GM21515 (cell line): ENCODE results near the gene SDC3.
"Not testable (repeated sequence)": the region's sequence is repeated elsewhere in the genome, so short reads cannot be mapped to it uniquely, and the experiment has no call there.

ENCODE experiments used
- ATAC-seq: cut with Tn5 transposase; IDR thresholded peaks from one replicate; pipeline ENCODE4 v1.9.1; 2021; ENCODE audit not compliant: unreplicated experiment

Gene SDC3

DNA sequence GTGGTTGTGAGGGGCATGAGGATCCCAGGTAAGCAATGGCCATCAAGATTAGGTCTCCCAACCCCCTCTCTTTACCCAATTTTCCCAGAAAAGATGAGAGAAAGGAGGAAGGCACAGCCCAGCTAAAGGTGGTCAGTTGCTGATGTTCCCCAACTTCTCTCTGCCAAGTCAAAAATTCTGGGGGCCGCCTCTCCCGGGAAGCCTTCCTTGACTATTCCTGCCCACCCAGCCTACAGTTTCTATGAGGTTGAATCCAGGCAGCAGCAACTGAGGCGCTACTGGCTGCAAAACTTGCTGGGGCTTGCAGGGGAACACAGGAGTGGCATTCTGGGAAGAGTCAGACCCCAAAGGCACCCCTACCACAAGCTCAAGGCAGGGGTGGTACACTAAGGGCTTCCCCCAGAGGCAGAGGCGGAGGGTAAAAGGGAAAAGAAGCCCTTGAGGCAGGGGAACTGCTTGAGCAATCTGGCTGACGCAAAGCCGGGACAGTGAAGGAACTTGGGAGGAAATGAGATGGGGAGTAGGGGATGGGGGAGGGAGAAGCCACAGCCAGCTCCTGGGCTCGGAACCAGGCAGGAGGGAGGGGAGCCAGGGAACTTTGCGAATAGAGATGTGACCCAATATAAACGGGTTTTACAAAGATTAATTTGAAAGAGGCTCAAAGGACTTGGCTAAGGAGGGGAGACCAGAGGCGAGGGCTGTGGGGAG, 31.2 kb downstream of the SDC3 start:
- ATAC-seq = no peak

DNA sequence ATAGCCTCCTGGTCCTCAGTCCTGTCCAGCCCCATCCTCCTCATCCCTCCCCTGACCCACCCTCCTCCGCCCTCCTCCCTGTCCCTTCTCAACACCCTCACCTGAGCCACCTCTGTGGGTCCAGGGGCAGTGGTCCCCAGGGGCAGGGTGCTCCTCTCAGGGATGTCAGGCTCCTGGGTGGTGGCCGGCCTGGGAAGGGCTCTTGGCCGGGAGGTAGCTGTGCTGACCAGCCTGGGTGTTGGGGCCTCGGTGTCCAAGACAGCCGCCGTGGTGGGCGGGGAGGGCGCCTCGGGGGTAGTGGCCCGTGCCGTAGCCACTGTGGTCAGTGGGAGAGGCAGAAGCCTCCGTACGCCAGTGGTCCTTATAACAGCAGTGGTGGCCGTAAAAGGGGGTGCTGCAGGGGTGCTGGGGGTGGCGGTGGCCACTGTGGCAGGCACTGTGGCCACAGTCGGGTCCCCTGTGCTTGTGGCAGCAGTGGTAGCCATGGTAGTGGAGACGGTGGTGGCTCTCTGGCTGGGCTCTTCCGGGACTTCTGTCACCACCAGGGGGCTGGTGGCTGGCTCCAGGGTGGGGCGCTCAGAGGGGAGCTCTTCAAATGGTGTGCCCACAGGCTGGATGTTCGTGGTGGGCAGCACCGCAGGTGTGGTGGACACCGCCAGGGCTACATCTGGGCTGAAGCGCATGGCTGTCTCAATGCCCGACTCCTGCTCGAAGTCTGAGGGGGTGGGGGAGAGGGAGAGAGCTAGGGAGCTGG, 31.9 kb downstream of the SDC3 start:
- ATAC-seq = no peak

DNA sequence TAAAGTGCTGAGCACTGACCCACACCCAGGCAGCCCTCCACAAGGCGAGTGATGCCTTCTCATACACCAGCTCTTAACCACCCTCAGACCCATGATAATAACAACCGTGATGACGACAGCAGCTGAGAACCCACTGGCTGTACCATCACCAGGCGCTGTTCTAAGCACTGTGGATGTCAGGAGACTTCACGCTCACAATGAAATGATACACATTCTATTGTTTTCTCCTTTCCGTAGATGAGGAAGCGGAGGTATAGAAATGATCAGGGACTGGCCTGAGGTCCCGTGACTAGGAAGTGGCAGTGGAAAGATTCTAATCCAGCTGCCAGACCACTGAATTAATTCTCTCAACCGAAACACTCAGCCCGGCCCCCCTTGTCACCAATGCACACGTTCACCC, 32.6 kb downstream of the SDC3 start:
- ATAC-seq = no peak

DNA sequence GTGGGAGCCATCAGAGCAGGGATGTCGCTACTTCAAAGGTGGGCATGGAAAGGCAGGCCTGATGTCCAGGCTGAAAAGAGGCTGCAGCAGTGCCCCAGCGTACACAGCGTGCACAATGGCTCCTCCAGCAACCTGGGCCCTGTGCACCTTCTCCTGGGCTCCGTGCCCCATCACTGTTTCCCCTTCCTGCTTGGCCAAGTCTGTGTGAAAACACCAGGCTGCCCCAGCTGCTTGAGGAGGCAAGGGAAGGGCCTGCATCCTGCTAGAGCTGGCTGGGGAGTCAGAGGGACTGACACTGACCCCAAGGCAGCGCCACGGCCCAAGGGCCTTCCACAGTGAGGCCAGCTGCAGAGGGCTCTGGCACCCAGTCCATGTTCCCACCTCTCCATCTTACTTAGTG, 33.4 kb downstream of the SDC3 start:
- no peak for ATAC-seq

DNA sequence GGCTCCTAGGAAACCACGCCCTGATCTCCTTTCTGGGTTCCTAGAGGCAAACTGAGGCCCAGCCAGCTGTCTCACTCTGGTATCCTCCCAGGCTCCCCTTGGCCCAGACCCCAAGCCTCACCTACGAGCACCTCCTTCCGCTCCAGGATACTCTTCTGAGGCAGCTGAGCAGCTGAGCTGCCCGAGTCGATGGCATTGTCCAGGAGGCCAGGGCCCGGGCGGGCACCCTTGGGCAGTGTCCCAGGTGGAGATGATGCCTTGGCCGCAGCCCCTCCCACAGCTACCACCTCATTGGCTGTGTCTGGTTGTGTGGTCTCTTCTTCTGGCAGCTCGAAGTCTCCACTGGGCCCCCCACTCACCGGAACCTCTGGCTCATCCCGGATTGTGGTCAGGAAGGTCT, 34.4 kb downstream of the SDC3 start:
- ATAC-seq = no peak

DNA sequence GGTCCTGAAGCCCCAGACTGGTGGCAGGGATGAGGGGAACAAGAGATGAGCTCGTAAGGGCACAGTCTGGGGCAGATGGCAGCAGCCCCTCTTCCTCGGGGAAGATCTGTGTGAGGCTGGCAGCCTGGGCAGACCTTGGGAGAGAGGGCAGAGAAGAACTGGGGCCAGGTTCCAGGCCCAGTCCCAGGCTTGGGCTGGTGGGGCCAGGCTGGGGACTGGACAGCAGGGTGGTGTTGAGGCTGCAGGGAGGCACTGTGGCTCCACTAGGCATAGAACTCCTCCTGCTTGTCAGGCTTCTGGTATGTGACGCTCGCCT, 35.7 kb downstream of the SDC3 start:
- ATAC-seq = no peak

DNA sequence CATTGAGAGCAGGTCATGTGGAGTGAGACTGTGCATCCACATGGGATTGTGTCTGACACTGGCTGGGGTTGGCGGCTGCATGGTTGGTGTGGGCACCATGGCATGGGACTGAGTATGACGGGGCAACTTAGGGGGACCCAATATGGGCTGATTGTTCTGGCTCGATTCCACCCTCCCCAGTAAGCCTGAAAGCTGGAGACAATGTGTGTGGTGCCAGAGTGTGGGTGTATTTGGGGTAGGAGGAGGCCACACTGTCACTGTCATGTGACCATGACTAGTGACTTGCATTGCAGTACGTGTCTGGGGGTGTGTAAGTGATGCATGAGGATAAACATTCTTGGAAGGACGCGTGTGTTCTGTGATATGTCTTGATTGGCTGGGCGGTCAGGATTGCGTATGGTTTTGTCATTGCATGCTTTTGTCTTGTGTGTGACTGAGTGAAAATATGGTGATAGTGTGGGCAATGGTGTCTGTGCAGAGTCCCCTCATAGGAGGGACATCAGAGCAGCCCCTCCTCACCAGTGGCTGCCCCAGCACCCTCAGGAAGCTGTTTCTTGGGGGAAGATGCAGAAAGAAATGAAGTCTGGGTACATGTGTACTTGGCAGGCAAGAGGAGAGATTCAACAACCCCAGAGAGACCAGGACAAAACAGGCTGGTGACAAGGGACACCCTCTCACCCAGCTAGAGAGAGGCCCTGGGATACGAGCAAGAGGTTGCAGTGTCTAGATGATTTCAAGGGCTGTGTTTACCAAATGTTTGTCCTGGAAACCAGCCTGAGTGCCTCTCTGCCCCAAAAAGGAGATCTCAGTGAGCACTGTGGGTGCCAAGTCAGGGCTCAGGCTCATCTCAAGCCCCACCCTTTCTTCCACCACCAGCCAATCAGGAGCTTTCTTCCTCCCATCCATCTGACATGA, 36.3 kb downstream of the SDC3 start:
- ATAC-seq = no peak

DNA sequence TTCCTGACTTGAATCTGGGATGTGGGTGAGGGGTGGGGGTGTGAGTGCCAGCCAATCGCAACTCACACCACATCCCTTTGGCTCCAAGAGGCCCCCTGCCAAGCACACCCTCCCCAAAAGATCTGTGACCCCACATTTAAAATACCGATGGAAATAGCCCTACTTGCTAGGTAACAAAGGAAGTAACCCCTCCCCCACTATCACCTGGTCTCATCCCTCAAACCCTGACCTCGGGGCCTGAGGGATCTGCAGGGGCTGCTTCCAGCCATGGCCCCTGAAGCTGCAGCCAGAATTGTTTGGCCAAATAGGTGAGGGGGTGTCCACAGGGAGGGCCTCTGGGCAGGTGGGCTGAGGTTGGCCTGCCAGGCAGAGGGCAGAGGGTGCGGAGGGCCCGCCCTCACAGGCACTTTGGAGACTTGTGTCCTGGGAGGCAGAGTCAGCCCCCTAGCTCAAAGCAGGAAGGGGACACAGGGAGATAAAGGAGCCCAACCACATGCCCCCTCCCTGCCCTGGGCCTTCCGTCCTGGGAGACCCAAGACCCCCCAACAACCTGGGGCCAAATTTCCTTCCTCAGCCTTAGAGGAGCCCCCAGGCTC, 37.2 kb downstream of the SDC3 start:
- no peak for ATAC-seq

DNA sequence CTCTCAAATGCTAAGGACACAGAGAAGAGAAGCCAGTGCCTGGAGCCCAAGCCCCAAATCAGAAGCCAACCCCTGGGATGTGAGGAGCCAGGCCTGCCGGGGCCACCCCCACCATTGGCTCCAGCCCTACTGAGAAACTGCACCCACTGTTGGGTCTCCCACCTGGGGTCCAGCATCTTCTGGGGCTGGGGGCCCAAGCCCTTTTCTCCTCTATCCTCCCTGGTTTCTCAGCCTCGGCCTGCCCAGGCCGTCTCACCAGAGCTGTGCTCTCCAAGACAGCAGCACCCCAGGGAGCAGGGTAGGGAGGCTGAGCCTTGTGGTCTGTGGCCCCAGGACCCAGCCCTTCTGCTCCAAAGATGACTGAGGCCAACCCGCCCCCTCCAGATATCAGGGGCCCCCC, 37.9 kb downstream of the SDC3 start:
- ATAC-seq = no peak

DNA sequence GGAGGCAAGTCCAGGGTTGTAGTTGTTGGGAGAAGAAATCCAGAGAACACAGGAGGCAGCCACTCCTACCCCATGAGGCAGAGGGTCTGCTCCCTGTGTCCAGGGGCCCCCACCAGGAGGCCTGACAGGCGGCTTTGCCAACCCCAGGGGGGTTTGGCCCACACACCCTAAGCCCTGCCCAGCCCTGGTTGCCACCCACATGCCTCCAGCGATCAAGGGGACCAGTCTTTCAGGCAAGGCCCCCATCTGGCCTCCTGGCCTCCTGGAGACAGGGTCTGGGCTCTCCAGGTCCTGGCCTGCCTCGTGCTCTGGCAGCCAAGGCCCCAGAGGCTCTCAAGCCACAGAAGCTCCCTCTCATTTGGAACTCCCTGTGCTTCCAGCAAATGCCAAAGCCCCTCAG, 38.5 kb downstream of the SDC3 start:
- no peak for ATAC-seq

DNA sequence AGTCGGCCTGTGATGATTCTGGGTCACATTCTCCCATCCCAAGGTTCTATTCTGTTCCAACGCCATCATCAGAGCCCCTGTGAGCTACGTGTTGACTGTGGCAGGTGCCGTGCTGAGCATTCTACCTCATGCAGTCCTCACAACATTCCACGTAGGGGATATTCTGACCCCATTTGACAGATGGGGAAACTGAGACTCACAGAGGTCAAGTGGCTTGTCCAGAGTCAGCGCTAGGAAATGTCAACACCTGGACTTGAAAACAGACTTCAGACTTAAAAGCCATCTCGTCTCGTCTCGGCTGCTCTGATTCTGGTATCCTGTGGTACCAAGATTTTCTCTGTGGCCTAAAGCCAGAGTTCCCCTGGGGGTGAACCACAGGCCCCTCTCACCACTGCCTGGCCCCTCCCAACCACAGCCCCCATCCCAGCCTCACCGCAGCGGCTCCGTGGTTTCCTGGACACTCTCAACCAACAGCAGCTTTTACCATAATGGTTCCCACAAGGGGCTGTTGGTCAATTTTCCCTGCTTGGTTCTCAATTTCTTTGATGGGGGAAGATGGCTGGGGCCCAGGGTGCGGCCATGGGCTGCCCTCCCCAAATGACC, 39.6 kb downstream of the SDC3 start:
- ATAC-seq = no peak

DNA sequence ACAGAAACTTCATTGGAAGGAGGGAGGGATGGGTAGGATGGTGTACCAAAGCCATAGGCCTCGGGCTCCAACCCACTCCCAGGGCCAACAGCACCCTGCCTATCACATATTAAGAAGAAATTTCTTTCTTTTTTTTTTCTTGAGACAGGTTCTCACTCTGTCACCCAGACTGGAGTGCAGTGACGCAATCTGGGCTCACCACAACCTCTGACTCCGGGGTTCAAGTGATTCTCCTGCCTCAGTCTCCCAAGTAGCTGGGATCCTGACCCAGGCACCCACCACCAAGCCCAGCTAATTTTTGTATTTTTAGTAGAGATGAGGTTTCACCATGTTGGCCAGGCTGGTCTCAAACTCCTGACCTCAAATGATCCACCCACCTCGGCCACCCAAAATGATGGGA, 40.5 kb downstream of the SDC3 start:
- ATAC-seq = not testable (repeated sequence)

DNA sequence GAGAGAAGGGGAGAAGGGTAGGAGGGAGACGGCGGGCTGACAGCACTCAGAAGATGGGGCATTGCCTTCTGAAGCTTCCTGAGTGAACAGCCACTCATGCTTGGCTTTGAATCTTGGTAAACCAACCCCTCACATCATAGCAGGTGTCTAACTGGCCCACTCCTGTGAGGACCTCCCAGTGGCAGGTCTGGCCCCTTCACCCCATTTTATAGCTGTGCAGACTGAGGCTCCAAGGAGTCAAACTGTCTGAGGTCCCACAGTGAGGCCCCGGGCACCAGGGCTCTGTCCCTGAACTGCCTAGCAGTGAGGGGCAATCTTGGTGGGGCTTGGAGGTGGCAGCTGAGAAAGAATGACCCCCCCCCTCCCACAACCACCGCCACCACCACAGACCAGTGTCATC, 41.0 kb downstream of the SDC3 start:
- ATAC-seq = no peak

DNA sequence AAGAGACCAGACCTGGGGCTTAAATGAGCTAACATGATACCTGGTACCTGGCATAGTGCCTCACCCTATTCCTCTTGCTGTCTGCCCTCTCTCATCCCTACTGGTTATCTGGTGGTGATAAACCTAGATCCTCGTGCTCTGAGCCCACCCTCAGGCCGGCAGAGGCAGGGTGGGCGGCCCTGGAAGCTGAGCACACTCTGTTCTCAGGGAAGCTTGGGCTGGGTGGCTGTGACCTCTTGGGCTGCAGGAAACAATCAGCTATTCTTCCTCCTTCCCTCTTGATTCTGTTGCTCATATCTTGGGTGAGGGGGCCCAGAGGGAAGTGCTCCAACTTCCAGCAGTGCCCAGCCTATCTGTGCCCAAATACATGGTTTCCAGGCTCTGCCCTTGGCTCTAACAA, 42.0 kb downstream of the SDC3 start:
- no peak for ATAC-seq

DNA sequence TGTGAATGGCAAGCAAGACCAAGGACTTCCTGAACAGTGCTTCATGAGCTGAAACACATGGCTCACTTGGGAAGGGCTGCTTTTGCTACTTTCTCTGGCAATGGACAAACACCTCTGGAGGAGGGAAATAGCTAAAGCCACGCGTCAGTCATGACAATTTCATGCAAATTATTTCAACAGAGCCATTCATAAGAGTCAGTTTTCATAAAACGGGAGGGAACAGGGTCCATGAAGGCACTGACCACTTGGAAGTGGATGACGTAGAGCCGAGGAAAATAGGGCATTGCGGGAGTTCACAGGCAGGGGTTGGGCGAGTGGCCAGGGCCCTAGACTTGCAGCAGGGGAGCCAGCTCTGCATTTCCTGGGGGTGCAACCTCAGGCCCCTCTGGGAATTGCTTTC, 43.9 kb downstream of the SDC3 start:
- ATAC-seq = no peak

DNA sequence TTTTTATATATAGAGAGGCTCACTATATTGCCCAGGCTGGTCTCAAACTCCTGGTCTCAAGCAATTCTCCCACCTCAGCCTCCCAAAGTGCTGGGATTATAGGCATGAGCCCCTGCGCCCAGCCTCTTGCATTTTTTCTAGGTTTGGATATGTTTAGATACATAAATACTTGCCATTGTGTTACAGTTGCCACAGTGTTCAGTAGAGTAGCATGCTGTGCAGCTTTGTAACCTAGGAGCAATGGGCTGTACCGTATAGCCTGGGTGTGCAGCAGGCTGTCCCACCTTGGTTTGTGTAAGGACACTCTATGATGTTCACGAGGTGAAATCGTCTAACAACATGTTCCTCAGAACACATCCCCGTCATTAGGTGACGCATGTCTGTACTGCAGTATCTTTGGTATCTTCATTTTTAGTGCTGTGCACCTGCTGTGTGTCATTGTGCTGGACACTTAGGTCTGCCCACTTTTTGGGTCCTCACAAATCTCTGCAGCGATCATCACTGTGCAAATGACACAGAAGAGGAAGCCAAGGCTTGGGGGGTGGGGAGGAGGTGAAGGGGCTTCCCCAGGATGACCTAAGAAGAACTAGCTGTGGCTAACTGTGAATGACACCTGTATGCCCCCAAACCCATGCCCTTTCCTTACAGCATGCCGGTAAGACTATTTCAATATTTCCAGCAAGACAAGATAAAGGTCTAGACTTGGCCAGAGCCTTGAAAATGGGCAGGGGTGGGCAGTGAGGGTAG, 44.5 kb downstream of the SDC3 start:
- no peak for ATAC-seq

DNA sequence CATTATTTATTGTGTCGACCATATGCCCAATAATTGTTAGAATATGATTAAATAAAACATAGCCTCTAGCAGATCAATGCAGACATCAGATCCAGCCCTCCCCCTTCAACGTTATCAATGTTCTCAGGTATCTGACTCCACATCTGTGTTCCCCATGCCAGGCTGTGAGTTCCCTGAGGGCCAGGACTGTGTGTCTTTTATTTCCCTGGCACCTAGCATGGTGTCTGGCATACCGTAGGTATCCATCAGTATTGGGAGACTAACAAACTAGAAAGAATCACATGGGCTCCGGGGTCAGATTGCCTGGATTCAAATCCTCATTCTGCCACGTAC, 48.3 kb downstream of the SDC3 start:
- ATAC-seq = no peak

DNA sequence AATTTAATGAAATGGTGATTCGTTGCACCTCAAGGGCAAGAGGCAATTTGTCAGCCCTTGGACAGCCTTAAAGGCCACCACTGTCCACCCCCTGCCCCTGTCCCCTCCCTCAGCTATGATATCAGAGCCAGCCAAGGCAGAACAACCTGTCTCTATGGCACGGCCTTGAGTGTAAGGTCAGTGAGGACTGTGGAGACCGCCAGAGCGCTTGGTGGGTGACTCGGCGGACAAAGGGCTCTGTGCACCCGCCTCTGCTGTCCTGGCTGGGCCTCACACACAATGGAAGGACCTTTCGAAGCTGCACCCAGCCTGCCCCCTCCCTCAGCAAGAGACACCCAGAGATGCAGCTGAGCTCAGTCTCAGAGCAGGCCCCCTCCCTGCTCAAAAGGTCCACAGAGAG, 50.6 kb downstream of the SDC3 start:
- ATAC-seq = no peak

DNA sequence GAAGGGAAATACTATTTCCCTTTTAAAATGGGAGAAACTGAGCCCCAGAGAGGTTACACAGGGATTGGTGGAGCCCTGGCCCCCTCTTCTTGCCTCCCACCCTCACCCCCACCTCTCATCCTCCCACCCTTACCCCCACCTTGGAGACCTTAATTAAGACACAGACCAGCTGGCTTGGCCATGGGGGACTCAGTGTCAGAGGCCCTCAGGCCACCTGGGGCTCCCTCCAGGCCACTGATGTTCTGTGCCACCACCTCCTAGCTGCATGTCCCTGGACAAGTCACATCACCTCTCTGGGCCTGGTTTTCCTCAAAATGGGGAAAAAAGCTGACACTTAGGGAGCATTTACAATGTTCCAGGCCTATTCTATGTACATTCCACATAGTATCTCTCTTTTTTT, 51.5 kb downstream of the SDC3 start:
- no peak for ATAC-seq

DNA sequence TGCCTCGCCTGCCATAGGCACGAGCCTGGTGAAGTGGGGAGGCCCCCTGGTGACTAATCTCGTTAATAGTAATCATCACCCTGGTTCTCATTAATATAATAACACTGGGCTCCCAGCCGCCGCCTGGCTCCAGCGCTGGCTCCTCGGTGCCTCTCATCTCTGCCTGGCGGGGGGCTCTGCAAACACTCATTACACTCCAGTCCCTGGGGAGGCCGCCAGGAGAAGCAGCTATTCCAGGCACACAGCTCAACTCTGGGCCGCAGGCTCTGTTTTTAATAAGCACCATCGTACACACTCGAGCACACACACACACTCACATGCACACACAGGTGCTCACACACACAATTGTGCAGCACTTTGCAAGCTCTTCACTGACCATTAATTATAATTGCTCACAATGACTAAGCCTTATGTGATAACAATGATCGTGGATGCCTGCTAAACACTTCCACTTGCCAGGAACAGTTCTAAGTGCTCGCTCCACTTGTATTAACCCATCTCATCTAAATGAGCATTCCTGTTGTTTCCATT, 52.2 kb downstream of the SDC3 start:
- ATAC-seq = no peak
